Psoas muscle (tissue), 8 donors: ENCODE results near the gene EXOC3L4. TPM values are rescaled to one million over a fixed set of nuclear protein-coding genes. Genes with fewer than 3 reads are reported as not detected.
A peak's percentile ranks its signal among the peaks of the same experiment; 100 is the strongest.

Experiments used
- ATAC-seq, 4 donors: fragments of 200-7000 bp; cut with Tn5 transposase; one replicate each; pipeline ENCODE4 v1.9.1; 2020; ENCODE audit warnings: moderate library complexity in 3 of 4, mild to moderate bottlenecking in 2 of 4
- DNase-seq, 2 donors: peaks; one replicate each; pipeline ENCODE4 v3.0.0-alpha.2; 2020
- H3K27ac ChIP-seq: fragments of 200-600 bp; one replicate; pipeline ENCODE4 v1.8.0; 2022
- H3K27me3 ChIP-seq, 3 donors: fragments of 200-600 bp in 1 of 3; one replicate each; pipeline versions ENCODE4 v1.6.1 to v1.8.0; 2013 to 2022; ENCODE audit warnings: low read length in 2 of 3, mild to moderate bottlenecking in 2 of 3, moderate library complexity in 1 of 3; ENCODE audit not compliant: insufficient read depth in 3 of 3
- H3K36me3 ChIP-seq, 2 donors: fragments of 200-600 bp in 1 of 2; one replicate each; pipeline versions ENCODE4 v1.6.1 to v1.8.0; 2013 to 2022; ENCODE audit warnings: low read depth in 1 of 2, mild to moderate bottlenecking in 1 of 2, moderate library complexity in 1 of 2; ENCODE audit not compliant: insufficient read depth in 1 of 2
- H3K4me1 ChIP-seq: fragments of 200-600 bp; one replicate; pipeline ENCODE4 v1.8.0; 2022
- H3K4me3 ChIP-seq: fragments of 200-600 bp; one replicate; pipeline ENCODE4 v1.8.0; 2022; ENCODE audit warnings: mild to moderate bottlenecking
- H3K9me3 ChIP-seq: fragments of 200-600 bp; one replicate; pipeline ENCODE4 v1.8.0; 2022
- CTCF ChIP-seq: fragments of 200-600 bp; IDR thresholded peaks from one replicate; pipeline ENCODE4 v1.8.0; 2022; ENCODE audit warnings: antibody characterized with exemption
- WGBS, 3 donors: extraction: QIAGEN DNeasy Blood & Tissue Kit; methylation state at CpG; one replicate each; pipeline versions ENCODE4 v1.1.6 to v1.1.7; 2013; 5-methylcytosine and 5-hydroxymethylcytosine counted together
- intact Hi-C, 2 donors: fragments of 100-400 bp; cut with DNase I; formaldehyde crosslinking; loops; one replicate each; pipeline versions ENCODE4 v1.11.0 to v1.14.2; 2022
- polyA plus RNA-seq, 3 donors: library from polyadenylated mRNA; stranded (reverse); fragments of 200-250 nt; gene quantifications; one replicate each; pipeline ENCODE4 v1.2.3, GENCODE V29; 2013
- total RNA-seq, 4 donors: library from RNA; stranded (reverse); fragmentation: NEBNext Ultra II Directional in 2 of 4; extraction: Animal tissue kit (Norgen Biotek cat#: 25700) in 2 of 4; gene quantifications; one replicate each; pipeline versions ENCODE4 v1.2.1 to v1.2.4, GENCODE V29; 2021 to 2023
- donor health status: healthy with polysubstance abuse.
- donor health status: DM: no; HTN: no; CAD: no; lungs with moderate emphysema.
- donor health status: Bipolar disorder and iron deficiency.
- donor health status: healthy.
- donor health status: DM: yes; HTN: yes; CAD: no.
- donor health status: DM: no; HTN: no; CAD: no.
- donor health status: DM: no; HTN: no; CAD: no.
- donor health status: DM: yes; HTN: yes; CAD: no.

The EXOC3L4 gene
- total and polyA plus RNA-seq, 7 donors: 0.12 to 0.33 (median 0.27) TPM; not detected in 3

GRCh38 chr14:103058164-103059055, 36.1 kb upstream of the EXOC3L4 start:
- peak; percentile 15 to 48 (median 40) for ATAC-seq
- H3K4me3 ChIP-seq: peak overlapping the region; percentile 96
- peak overlapping the region; percentile 86 for H3K27ac ChIP-seq
- no peak for TF ChIP-seq CTCF
- DNase-seq: peak; percentile 38 to 64
- no peaks in the 10 kb centered on the region for H3K9me3 ChIP-seq
- no peaks in the 10 kb centered on the region for H3K27me3 ChIP-seq
- 42 to 43% (median 42%) methylated on average over 39 of the region's 39 CpGs for WGBS, 3 donors
- intact Hi-C loops: no loop called here
- H3K36me3 ChIP-seq: no peaks in the 10 kb centered on the region
- H3K4me1 ChIP-seq: peaks cover 37% of the 10 kb centered on the region

GRCh38 chr14:103059556-103059955, 35.0 kb upstream of the EXOC3L4 start:
- Histone ChIP-seq H3K9me3 (no peaks in the 10 kb centered on the region), H3K36me3 (no peaks in the 10 kb centered on the region), H3K4me3 (peak overlapping the region; percentile 96), H3K27me3 (no peaks in the 10 kb centered on the region), H3K4me1 (peaks cover 30% of the 10 kb centered on the region), H3K27ac (no peak overlapping the region)
- DNase-seq (peak in 1 of 2 donors; percentile 37), ATAC-seq (no peak)
- 63 to 74% (median 67%) methylated on average over 5 of the region's 5 CpGs for WGBS, 3 donors
- intact Hi-C loops: no loop called here
- TF ChIP-seq CTCF: no peak

- 68 to 83% (median 69%) methylated on average over 6 of the region's 6 CpGs for WGBS, 3 donors
- H3K4me1 ChIP-seq: peaks cover 15% of the 10 kb centered on the region
- intact Hi-C loops: no loop called here
- H3K4me3 ChIP-seq: no peak overlapping the region
- no peak for ATAC-seq
- H3K27me3 ChIP-seq: no peaks in the 10 kb centered on the region
- DNase-seq: no peak
- no peaks in the 10 kb centered on the region for H3K9me3 ChIP-seq
- H3K27ac ChIP-seq: no peak overlapping the region
- TF ChIP-seq CTCF: no peak
- no peaks in the 10 kb centered on the region for H3K36me3 ChIP-seq
These were observed 33.0 kb upstream of the EXOC3L4 start for GRCh38 chr14:103061482-103061976.

- Histone ChIP-seq H3K4me1 (peaks cover 2% of the 10 kb centered on the region), H3K27ac (no peak overlapping the region), H3K9me3 (no peaks in the 10 kb centered on the region), H3K27me3 (no peaks in the 10 kb centered on the region), H3K4me3 (no peak overlapping the region), H3K36me3 (no peaks in the 10 kb centered on the region)
- DNase-seq (no peak), ATAC-seq (no peak)
- no peak for TF ChIP-seq CTCF
- intact Hi-C loops: no loop called here
- WGBS, 3 donors: 84 to 94% (median 90%) methylated on average over 4 of the region's 4 CpGs
These were observed 30.1 kb upstream of the EXOC3L4 start for GRCh38 chr14:103064436-103064835.
